ENCODE measurements around the gene HSPA12B.

DNA sequence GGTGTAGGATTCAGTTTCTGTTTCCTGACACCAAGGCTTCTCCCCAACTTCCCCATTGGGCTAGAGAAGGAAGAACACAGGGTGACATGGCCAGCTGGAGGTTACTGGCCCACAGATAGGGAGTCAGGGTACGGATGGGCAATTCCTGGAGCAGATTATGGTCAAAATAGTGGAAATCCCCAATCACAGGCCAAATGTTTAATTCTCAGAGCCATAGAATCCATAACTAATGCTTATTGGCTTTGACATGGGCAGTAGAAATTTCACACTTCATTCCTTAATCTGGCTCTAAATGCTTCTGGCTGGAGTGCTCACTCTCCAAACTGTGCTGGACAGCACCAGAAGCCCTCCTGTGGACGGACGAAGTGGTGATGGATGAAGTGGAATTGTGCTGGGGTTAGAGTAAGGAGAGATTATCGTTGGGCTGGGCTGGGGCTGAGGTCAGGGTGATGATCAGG lies 21.0 kb upstream of the HSPA12B start:
- no peak for TF ChIP-seq SMC3 (IDR thresholded peaks at IDR 0.05; ENCODE audit: low read depth, low read length)
- TF ChIP-seq, protein P1, sequence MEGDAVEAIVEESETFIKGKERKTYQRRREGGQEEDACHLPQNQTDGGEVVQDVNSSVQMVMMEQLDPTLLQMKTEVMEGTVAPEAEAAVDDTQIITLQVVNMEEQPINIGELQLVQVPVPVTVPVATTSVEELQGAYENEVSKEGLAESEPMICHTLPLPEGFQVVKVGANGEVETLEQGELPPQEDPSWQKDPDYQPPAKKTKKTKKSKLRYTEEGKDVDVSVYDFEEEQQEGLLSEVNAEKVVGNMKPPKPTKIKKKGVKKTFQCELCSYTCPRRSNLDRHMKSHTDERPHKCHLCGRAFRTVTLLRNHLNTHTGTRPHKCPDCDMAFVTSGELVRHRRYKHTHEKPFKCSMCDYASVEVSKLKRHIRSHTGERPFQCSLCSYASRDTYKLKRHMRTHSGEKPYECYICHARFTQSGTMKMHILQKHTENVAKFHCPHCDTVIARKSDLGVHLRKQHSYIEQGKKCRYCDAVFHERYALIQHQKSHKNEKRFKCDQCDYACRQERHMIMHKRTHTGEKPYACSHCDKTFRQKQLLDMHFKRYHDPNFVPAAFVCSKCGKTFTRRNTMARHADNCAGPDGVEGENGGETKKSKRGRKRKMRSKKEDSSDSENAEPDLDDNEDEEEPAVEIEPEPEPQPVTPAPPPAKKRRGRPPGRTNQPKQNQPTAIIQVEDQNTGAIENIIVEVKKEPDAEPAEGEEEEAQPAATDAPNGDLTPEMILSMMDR (conservative IDR thresholded peaks at IDR 0.05; ENCODE audit: low read depth, low read length), result no peak

All from IMR-90 (cell line).